Fibroblast of skin of scalp (primary cell): ENCODE measurements around the gene RMI1. TPM values are rescaled to one million over a fixed set of nuclear protein-coding genes. Genes with fewer than 3 reads are reported as not detected.
"Not testable (repeated sequence)": the region's sequence is repeated elsewhere in the genome, so short reads cannot be mapped to it uniquely, and the experiment has no call there.

ENCODE experiments used
- DNase-seq: peaks from one replicate; pipeline ENCODE4 v3.0.0-alpha.2; 2013
- polyA plus RNA-seq, 2 experiments: library from polyadenylated mRNA; unstranded; fragments of 120-200 nt; gene quantifications; one replicate each; pipeline ENCODE4 v1.2.1, GENCODE V29; 2013; ENCODE audit not compliant: insufficient read length in 2 of 2

The RMI1 gene
- 13.4 TPM for polyA plus RNA-seq (2013, experiment 1 of 2; ENCODE audit: insufficient read length)
- 16.4 TPM for polyA plus RNA-seq (2013, experiment 2 of 2; ENCODE audit: insufficient read length)

- peak; percentile 99 for DNase-seq
These were observed at the start of gene RMI1 for GRCh38 chr9:83980395-83981125. RMI1 (plus strand) TSS chr9:83980805; CDS start chr9:84000987, 20,182 bp downstream.

- DNase-seq: no peak
These were observed 49.7 kb upstream of the RMI1 start for GRCh38 chr9:83930881-83931280.

GRCh38 chr9:83932011-83932410, 48.6 kb upstream of the RMI1 start:
- DNase-seq: no peak

- no peak for DNase-seq
These were observed 47.8 kb upstream of the RMI1 start for GRCh38 chr9:83932851-83933250.

GRCh38 chr9:83933790-83934189, 46.8 kb upstream of the RMI1 start:
- peak; percentile 30 for DNase-seq

- DNase-seq: peak; percentile 18
These were observed 45.9 kb upstream of the RMI1 start for GRCh38 chr9:83934569-83935275.

- peak; percentile 78 for DNase-seq
These were observed 45.2 kb upstream of the RMI1 start for GRCh38 chr9:83935276-83935935.

- no peak for DNase-seq
These were observed 44.1 kb upstream of the RMI1 start for GRCh38 chr9:83936523-83936922.

GRCh38 chr9:83937861-83938455, 42.6 kb upstream of the RMI1 start:
- peak; percentile 68 for DNase-seq

- no peak for DNase-seq
These were observed 39.9 kb upstream of the RMI1 start for GRCh38 chr9:83940590-83941303.

- not testable (repeated sequence) for DNase-seq
These were observed 32.5 kb upstream of the RMI1 start for GRCh38 chr9:83948096-83948495.

GRCh38 chr9:83956086-83956435, 24.5 kb upstream of the RMI1 start:
- DNase-seq: peak; percentile 22

- peak; percentile 71 for DNase-seq
These were observed 24.0 kb upstream of the RMI1 start for GRCh38 chr9:83956436-83957247.

GRCh38 chr9:83957248-83957513, 23.4 kb upstream of the RMI1 start:
- no peak for DNase-seq

GRCh38 chr9:83959061-83959460, 21.5 kb upstream of the RMI1 start:
- peak; percentile 85 for DNase-seq

GRCh38 chr9:83960991-83961390, 19.6 kb upstream of the RMI1 start:
- no peak for DNase-seq

GRCh38 chr9:83962165-83962564, 18.4 kb upstream of the RMI1 start:
- peak; percentile 79 for DNase-seq

- peak; percentile 44 for DNase-seq
These were observed 15.6 kb upstream of the RMI1 start for GRCh38 chr9:83964973-83965349.

GRCh38 chr9:83965350-83966208, 15.0 kb upstream of the RMI1 start:
- DNase-seq: no peak

- no peak for DNase-seq
These were observed 14.4 kb upstream of the RMI1 start for GRCh38 chr9:83966209-83966582.

- DNase-seq: no peak
These were observed 13.5 kb upstream of the RMI1 start for GRCh38 chr9:83967073-83967472.
